ENCODE measurements around the gene PLEKHH2.

The PLEKHH2 gene

DNA sequence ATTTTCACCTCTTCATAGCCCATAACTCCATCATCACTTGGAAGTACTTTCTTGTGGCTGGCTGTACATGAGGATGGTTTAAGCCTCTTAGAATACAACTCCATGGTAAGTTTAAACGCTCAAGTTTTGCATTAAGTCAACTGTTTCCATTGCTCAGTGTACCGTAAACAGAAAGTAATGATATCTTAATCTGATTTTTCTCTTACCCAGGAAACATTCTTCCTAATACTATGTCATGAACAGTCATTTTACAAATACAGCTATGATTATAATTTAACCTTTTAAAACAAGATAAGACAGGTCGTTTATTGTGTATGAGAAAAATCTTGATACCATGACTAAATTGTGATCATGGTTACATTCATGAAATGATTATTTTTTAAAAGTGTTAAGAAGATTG lies 125.2 kb downstream of the PLEKHH2 start:
- no peak for DNase-seq (ENCODE audit: low read depth, low spot score)

DNA sequence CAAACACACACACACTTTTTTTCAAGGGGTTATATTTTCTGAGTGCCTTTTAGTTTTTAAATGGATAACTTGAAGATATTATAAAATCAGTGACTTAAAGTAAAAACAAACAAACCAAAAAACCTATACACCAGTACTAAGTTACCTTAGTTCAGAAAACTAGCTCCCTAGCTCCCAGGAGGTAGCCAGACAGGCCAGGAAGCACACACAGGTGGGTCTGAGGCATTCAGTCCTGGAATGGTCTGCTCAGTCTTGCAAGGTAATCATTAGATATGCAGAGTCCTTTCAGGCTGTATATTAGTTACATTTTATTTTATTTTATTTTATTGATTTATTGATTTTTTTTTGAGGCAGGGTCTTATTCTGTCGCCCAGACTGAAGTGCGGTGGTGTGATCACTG lies 126.0 kb downstream of the PLEKHH2 start:
- DNase-seq (ENCODE audit: low read depth, low spot score): no peak

DNA sequence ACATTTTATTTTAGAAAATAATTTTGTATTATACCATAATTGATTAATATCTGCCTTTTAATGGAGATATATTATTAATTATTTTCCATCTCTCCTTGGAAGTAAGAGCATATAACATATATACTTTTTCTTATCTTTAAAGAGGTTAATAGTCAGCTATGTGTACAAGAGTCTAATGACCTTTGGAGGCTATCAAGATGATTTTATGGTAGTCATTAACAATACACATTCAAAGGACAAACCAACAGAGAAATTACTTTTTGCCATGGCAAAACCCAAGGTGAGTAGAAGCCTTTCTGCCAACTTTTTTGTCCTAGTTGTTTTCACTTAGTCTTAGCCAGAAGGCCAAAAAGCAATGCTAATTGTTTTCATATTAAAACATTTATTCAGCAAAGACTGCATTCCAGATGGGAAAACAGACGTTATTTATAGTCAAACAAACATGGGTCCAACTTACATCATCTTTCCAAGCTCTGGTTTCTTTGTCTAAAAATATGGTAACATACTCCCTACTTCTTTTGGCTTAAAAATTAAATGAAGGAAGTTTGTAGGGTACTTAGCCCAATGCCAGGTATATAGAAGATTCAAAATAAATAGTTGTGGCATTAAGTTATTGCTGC lies 127.1 kb downstream of the PLEKHH2 start:
- DNase-seq (ENCODE audit: low read depth, low spot score): no peak

DNA sequence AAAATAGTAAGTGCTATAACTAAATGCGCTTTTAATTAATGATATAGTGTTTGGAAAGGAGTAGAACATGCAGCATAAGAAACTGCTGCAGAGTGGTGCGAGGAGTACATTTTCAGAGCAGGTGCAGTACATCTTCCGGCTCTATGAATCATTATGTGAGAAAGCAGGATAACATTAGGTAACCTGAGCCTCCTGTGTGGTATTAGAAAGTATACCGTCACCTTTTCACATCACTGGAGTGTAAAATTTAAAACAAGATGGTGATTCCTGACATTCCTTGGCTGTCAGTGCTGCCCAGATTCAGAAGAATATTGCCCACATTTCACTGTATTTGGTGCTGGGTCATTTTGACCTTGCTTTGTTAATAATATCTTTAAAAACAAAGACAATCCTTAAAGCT lies 128.9 kb downstream of the PLEKHH2 start:
- no peak for DNase-seq (ENCODE audit: low read depth, low spot score)

DNA sequence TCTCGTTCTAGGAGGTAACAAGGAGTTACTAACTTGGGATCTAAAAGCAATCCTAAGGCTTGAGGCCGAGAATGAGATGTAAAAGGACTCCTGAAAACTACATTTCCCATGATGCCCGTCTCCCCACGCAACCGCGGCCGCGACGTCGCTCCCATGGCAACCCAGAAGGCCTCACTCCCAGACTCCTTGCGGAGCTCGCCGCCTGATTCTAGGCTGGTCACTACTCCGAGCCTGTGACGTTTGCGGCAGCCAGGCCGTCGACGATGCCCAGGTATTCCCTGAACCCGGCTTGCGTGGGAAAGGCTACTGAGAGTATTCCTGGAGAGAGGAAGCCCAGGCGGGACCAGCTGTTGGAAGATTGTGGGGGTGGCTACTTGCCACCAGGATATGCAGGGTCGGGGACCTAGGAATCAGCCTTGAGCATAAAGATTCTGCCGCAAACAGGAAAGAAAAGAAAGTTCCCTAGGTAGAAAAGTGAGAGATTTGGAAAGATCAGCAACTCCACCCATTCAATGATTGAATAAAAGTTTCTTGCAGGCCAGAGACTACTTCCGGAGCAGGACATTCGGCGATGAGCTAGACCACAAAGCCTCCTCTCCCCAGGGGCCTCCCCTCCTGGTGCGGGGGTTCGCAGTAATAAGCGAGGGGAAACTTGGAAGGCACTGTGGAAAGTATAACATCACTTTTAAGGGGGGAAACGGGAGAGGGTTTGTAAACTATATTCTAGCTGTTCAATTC lies 137.0 kb downstream of the PLEKHH2 start, which contains the start of gene DYNC2LI1:
DYNC2LI1 (plus strand) TSS at position 164 of the 738 bp plus-strand sequence; CDS start at position 264, 100 bp downstream.
- peak; percentile 94 for DNase-seq (ENCODE audit: low read depth, low spot score)

DNA sequence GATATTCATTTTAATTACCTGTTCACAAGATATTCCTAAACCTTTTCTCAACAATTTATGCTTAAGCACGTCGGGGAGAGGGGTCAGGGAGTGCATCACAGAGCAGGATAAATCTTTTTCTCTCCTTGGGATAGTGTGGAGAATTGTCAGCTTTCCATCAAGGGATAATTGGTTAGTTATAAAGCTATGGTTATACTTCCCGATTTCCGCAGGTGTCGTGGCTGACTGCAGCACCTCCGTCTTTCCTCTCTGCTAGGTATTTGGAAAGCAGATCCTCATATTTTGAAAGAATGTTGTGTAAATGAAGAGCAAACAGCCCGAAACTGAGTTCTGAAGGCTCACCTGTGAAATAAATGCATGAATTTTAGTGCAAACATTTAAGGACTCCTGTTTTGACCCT lies 137.6 kb downstream of the PLEKHH2 start:
- no peak for DNase-seq (ENCODE audit: low read depth, low spot score)

DNA sequence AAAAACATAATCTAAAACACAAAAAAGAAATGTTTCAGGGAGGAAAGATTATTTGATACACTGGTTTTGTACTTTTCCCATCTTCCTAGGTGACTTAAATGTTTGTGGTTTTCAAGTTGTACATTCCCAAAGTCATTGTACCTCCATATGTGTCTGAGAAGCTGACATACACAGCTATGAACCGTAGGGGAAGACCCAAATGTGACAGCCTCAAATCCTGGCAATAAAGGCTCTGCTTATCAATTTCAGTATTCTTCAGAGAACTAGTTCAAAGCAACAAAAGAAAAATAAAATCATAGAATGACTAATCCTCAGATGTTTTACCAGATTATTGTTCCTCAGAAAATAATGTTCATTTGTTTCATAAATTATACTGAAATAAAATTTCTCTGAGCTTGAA lies 139.3 kb downstream of the PLEKHH2 start:
- no peak for DNase-seq (ENCODE audit: low read depth, low spot score)

DNA sequence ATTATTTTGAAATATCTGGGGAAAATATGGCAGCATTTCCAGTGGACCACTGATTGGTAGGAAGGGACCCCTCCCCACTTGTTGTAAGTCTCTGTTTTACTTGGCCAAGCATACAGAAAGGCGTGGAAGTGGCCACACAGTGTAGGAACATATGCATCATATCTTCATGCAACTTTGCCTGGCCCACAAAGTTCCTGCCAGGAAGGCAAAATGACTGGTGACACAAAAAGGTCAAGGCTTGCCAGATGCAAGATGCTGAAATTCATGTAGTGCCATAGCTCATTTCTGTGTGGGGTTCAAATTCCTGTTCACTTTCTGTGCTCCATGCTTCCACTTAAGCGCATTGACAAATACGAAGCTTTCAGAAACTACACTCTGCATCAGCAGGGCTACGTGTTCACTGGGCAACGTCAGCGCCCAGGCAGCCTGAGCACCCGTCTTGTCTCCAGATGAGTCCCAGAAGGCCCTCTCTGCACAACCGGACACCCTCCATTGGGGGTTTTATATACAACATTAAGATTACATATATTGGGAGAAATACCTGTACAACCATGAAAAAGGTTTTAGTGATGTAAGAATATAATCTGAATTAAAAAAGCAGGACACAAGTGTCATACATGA lies 140.4 kb downstream of the PLEKHH2 start:
- DNase-seq (ENCODE audit: low read depth, low spot score): no peak

DNA sequence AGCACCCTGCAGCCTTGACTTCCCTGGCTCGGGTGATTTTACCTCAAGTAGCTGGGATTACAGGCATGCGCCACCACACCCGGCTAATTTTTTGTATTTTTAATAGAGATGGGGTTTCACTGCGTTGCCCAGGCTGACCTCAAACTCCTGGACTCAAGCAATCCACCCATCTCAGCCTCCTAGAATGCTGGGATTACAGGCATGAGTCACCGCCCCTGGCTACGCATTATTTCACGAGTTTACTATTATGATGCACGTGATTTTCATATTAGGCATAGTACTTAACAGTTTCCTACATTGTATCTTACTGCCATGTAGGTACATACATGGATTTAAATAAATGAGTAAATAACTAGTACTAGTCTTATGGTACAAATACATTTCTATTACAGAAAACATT lies 141.2 kb downstream of the PLEKHH2 start:
- no peak for DNase-seq (ENCODE audit: low read depth, low spot score)

DNA sequence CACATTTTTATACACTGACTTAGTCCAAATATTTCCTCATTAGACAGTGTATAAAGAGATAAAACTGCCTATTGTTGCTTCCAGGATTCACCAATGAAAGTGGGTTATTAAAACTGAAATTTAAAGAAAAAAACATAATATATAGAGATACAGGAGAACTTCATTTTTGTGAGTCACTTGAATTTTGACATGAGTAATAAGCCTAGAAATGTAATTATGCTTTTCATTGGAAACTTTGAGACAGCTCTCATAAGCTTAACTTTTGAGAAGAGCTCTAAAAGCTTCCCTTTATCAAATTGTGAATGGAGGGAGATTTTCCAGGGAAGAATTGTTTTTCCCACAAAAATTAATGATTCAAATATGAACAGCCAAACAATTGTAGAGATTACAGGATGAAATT lies 150.8 kb downstream of the PLEKHH2 start:
- no peak for DNase-seq (ENCODE audit: low read depth, low spot score)

DNA sequence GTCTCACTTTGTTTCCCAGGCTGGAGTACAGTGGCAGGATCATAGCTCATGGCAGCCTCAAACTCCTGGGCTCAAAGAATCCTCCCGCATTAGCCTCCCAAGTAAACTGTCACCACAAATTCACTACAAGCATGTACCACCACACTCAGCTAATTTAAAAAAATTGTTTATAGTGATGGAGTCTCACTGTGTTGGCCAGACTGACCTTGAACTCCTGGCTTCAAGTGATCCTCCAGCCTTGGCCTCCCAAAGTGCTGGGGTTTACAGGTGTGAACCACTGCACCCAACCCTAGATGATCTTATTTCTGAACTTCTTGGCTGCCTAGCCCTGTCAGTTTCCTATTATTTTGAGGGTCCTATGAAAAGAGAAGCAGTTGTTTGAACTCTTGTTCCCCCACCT lies 151.6 kb downstream of the PLEKHH2 start:
- DNase-seq (ENCODE audit: low read depth, low spot score): no peak

DNA sequence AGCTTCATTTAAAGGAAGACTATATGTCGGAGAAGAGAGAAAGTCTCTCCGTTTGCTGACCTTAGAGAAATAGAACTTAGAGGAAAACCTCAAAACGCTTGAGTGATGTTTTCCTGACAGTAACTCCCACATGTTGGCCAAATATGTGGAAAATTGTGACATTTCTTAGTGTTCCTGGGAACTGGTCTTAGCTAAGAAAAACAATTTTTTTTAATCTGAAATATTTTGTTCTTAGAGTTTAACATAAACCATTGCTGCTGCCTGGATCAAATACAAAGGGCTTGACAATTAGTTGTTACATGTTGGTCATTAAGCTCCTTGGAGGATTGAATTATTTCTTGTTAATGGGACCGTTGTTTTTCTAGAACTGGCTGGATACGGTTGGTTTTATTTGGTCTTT lies 153.1 kb downstream of the PLEKHH2 start:
- no peak for DNase-seq (ENCODE audit: low read depth, low spot score)

DNA sequence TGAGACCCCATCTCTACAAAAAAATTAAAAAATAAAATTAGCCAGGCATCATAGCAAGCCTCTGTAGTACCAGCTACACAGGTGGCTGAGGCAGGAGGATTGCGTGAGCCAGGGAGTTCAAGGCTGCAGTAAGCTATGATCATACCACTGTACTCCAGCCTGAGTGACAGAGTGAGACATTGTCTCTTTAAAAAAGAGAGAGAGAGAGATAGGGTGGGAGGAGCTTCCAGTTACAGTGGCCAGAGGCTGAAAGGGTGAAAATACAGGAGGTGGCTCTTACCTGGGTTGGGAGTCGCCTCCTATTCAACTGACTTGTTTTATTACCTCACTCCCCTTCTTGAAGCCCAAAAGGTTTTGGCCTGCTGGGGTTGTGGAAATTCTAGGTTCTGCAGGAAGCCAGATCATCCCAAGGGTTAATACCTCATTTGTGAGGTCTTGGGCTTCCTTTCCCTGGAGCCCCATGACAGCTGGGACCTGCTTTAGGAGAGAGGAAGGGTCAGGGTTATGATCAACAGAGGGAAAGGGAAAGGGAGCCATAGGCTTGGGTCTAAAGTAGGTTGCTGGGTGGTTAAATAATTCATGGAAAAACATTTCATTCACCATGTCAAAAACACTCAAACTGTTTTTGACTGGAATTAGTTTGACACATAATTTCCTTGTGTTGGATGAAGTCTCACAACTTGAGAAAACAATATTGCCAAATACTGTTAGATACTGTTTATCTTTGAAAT lies 154.1 kb downstream of the PLEKHH2 start:
- no peak for DNase-seq (ENCODE audit: low read depth, low spot score)

DNA sequence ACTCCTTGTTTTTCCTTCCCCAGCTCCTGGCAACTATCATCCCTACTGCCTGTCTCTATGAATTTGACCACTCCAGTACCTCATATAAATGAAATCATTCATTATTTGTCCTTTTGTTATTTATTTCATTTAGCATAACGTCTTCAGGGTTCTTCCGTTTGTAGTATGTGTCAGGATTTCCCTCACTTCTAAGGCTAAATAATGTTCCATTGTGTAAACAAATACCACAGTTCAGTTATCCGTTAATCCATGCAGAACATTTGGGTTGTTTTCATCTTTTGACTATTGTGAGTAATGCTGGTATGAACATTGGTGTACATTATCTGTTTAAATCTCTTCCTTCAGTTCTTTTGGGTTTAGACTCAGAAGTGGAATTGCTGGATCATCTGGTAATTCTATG lies 155.6 kb downstream of the PLEKHH2 start:
- DNase-seq (ENCODE audit: low read depth, low spot score): no peak

DNA sequence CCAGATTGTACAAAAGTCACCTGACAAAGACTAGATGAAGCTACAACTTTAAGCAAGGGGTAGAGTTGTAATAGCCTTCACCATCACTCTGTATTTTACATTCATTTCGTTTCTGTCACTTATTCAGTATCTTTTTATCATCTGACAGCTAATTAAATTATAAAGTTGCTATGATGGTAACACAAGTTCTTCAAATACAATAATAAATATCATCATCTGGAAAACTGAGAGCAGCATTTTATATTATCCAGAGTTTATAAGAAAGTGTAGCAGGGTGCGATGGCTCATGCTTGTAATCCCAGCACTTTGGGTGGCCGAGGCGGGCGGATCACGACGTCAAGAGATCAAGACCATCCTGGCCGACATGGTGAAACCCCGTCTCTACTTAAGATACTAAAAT lies 157.9 kb downstream of the PLEKHH2 start:
- DNase-seq (ENCODE audit: low read depth, low spot score): no peak

DNA sequence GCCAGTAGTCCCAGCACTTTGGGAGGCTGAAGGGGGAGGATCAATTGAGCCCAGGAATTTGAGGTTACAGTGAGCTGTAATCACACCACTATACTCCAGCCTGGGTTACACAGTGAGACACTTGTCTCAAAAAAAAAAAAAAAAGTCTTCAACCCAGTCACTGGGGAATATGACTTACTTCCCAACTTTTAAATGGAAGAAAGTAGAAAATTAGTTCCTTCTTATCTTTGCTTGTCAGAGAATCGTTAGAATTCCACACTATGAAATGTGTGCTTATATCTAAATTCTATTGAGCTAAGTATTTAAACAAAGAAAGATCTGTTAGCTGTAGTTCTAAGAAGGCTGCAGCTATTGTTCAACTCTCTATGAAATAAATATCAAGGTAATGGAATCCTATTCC lies 159.1 kb downstream of the PLEKHH2 start:
- no peak for DNase-seq (ENCODE audit: low read depth, low spot score)

DNA sequence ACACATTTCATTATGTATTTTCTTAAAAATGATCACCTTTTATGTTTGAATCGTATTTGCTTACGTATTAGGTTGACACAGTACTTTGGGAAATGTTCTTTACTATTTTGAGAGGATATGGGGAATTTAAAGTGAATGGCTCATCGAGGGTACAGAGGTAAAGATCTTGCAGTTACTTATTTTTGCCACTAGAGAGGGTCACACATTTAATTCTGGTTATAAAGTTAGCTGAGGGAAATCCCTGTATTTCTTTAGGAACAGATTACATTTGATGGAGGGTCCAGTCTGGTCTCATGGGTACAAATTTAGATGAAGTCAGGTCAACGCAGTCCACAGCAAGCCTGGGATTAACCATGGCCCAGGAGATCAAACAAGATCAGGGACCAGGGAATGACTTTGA lies 161.2 kb downstream of the PLEKHH2 start:
- DNase-seq (ENCODE audit: low read depth, low spot score): no peak

DNA sequence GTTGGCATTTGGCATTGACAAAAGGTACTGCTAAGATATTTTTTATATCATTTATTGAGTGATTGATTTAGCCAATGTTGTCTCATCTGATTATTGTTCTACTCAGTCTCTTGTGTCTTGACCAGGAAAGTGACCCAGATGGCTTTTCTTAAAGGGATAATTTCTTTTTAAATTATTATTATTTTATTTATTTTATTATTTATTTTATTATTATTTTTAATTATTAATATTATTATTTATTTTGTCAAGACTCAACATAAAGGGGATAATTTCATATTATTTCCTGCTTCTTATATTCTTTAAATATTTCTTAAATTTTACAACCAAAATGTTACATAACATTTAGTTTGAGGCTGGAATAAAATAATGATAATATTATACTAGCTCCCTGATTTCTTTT lies 163.8 kb downstream of the PLEKHH2 start:
- no peak for DNase-seq (ENCODE audit: low read depth, low spot score)

DNA sequence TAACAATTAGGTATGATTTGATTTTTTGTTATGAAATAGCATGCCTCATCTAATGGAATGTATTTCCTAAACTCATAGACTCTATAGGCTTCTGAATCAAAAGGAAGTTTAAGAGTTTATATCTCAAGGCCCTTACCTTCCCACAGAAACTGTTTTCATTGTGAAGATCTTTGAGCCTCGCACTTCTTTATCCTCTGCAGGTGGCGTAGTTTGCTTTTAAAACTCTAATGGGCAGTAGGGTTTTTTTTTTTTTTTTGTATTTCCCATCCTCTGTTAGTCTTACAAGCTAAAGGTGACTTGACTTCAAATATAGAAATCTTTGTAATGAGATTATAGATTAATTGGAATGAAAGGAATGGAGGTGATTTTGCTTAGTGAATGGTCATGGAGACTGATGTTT lies 165.1 kb downstream of the PLEKHH2 start:
- DNase-seq (ENCODE audit: low read depth, low spot score): no peak

DNA sequence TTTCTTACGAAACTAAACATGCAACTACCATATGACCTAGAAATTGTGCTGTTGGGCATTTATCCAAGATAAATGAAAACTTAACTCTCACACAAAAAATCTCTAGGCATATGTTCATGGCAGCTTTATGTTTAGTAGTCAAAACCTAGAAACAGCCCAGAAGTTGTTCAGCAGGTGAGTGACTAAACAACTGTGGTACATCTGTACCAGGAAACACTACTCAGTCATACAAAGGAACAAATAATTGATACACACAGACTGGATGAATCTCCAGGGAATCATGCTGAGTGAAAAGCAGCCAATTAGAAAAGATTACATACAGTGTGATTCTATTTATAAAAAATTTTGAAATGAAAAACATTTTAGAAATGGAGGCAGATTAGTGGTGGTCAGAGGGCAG lies 166.1 kb downstream of the PLEKHH2 start:
- DNase-seq (ENCODE audit: low read depth, low spot score): no peak

DNA sequence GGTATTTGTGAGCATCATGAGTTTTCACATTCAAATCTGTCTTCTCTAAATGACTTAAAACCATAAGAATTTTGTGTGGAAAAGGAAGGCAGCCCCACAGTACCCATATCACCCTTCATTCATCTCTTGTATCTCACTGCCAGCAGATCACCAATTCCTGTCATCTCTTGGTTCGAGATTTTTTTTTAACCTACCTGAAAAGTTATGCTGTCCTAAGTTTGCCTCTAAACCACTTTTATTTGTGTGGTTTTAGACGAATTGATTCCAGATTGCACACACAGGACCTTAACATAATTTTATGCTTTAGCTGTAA lies 169.6 kb downstream of the PLEKHH2 start:
- DNase-seq (ENCODE audit: low read depth, low spot score): no peak

DNA sequence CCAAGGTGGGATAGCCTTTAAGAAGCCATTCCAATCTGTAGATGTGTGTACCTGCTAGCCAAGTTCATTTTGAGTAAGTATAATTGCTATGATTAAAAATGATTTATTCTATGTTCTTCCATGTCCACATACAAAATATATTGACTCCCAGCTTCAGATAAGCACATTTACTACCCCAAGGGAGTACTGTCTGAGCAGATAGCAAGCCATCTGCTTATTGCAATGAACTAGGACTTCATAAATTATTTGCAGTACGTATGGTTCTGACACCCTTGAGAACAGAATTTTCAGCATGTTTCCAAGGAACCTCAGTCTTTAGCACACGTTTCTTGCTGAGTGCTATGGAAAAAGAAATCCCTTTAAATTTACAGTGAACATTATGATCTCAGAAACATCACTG lies 173.4 kb downstream of the PLEKHH2 start:
- no peak for DNase-seq (ENCODE audit: low read depth, low spot score)

DNA sequence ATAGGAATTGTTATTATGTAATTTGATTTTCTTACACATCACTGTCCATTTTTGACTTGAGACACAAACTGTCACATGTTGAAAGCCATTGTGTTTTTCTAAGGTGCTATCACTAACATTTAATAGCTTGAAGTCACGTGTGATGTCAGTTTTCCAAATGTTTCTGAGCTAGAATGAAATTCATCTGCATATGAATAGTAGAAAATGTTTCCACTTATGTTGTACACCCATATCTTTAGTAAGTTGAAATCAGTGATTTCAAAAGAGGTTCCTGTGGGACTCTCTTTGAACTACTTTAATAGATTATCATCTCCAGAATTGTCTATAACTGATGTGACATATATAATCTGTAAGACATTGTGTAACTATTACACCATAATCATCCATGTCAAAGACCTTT lies 173.8 kb downstream of the PLEKHH2 start:
- DNase-seq (ENCODE audit: low read depth, low spot score): no peak
